Measurements from ENCODE around the gene DGKI.

Gene DGKI

GRCh38 chr7:137403353-137403695, 443.4 kb downstream of the DGKI start:
- Histone ChIP-seq H3K23ac (ENCODE audit: low read length in 2 of 2) (no peak overlapping the region), H2BK15ac (ENCODE audit: low read depth, poor library complexity, severe bottlenecking) (no peak overlapping the region), H2AFZ (ENCODE audit: low read depth, low read length) (no peak overlapping the region), H4K91ac (ENCODE audit: low read length) (no peak overlapping the region), H3K9me3 (ENCODE audit: control insufficient read depth, low read length) (no peaks in the 10 kb centered on the region), H3K4me1 (ENCODE audit: control insufficient read depth, insufficient read depth, low read depth, low read length) (peaks cover 4% of the 10 kb centered on the region), H3K4me2 (ENCODE audit: low read length, poor library complexity, severe bottlenecking) (peak overlapping the region; percentile 1), H3K36me3 (ENCODE audit: control insufficient read depth in 1 of 2, insufficient read depth in 2 of 2, low read depth in 1 of 2, low read length in 2 of 2) (peaks cover 0 to 6% of the 10 kb centered on the region in 2 experiments), H2BK12ac (ENCODE audit: low read length in 2 of 2) (no peak overlapping the region), H3K14ac (ENCODE audit: low read length in 2 of 2) (no peak overlapping the region), H3K4ac (ENCODE audit: low read depth in 1 of 2, low read length in 2 of 2) (no peak overlapping the region), H2BK120ac (ENCODE audit: low read depth, low read length) (no peak overlapping the region), H2AK5ac (ENCODE audit: low read length, severe bottlenecking) (no peak overlapping the region), H3K18ac (ENCODE audit: low read depth in 1 of 2, low read length in 2 of 2) (no peak overlapping the region), H3K4me3 (ENCODE audit: insufficient read depth in 1 of 2, low read depth in 1 of 2, low read length in 2 of 2) (no peak overlapping the region), H3K9ac (ENCODE audit: low read length) (no peak overlapping the region), H4K8ac (ENCODE audit: low read length) (no peak overlapping the region), H3K27ac (ENCODE audit: low read length, poor library complexity, severe bottlenecking) (no peak overlapping the region), H3K27me3 (ENCODE audit: control insufficient read depth in 1 of 2, insufficient read depth in 1 of 2, low read length in 2 of 2) (no peaks in the 10 kb centered on the region), H3K79me1 (replicated peaks; ENCODE audit: low read length, poor library complexity, severe bottlenecking) (no peaks in the 10 kb centered on the region), H2BK5ac (ENCODE audit: low read depth, low read length, poor library complexity, severe bottlenecking) (no peak overlapping the region)
- no peak for DNase-seq
- 93% methylated on average over 2 of the region's 2 CpGs for WGBS

GRCh38 chr7:137402536-137403352, 444.0 kb downstream of the DGKI start:
- Histone ChIP-seq H3K79me1 (replicated peaks; ENCODE audit: low read length, poor library complexity, severe bottlenecking) (no peaks in the 10 kb centered on the region), H2BK5ac (ENCODE audit: low read depth, low read length, poor library complexity, severe bottlenecking) (no peak overlapping the region), H3K4me1 (ENCODE audit: control insufficient read depth, insufficient read depth, low read depth, low read length) (peaks cover 4% of the 10 kb centered on the region), H3K14ac (ENCODE audit: low read length in 2 of 2) (no peak overlapping the region), H3K27me3 (ENCODE audit: control insufficient read depth in 1 of 2, insufficient read depth in 1 of 2, low read length in 2 of 2) (no peaks in the 10 kb centered on the region), H3K18ac (ENCODE audit: low read depth in 1 of 2, low read length in 2 of 2) (no peak overlapping the region), H2AK5ac (ENCODE audit: low read length, severe bottlenecking) (no peak overlapping the region), H3K23ac (ENCODE audit: low read length in 2 of 2) (no peak overlapping the region), H3K4me3 (ENCODE audit: insufficient read depth in 1 of 2, low read depth in 1 of 2, low read length in 2 of 2) (no peak overlapping the region), H3K4me2 (ENCODE audit: low read length, poor library complexity, severe bottlenecking) (peak overlapping the region; percentile 1), H3K9ac (ENCODE audit: low read length) (no peak overlapping the region), H4K91ac (ENCODE audit: low read length) (no peak overlapping the region), H2AFZ (ENCODE audit: low read depth, low read length) (no peak overlapping the region), H3K36me3 (ENCODE audit: control insufficient read depth in 1 of 2, insufficient read depth in 2 of 2, low read depth in 1 of 2, low read length in 2 of 2) (peaks cover 0 to 6% of the 10 kb centered on the region in 2 experiments), H3K4ac (ENCODE audit: low read depth in 1 of 2, low read length in 2 of 2) (no peak overlapping the region), H2BK120ac (ENCODE audit: low read depth, low read length) (no peak overlapping the region), H4K8ac (ENCODE audit: low read length) (no peak overlapping the region), H3K27ac (ENCODE audit: low read length, poor library complexity, severe bottlenecking) (no peak overlapping the region), H3K9me3 (ENCODE audit: control insufficient read depth, low read length) (no peaks in the 10 kb centered on the region), H2BK12ac (ENCODE audit: low read length in 2 of 2) (no peak overlapping the region), H2BK15ac (ENCODE audit: low read depth, poor library complexity, severe bottlenecking) (no peak overlapping the region)
- DNase-seq = no peak
- 69% methylated on average over 6 of the region's 10 CpGs for WGBS

GRCh38 chr7:137399827-137400823, 446.6 kb downstream of the DGKI start:
- Histone ChIP-seq H3K18ac (ENCODE audit: low read depth in 1 of 2, low read length in 2 of 2) (no peak overlapping the region), H3K23ac (ENCODE audit: low read length in 2 of 2) (no peak overlapping the region)
- 42% methylated on average over 6 of the region's 7 CpGs for WGBS

GRCh38 chr7:137396051-137396450, 450.7 kb downstream of the DGKI start:
- no peak overlapping the region for H4K91ac ChIP-seq (ENCODE audit: low read length)
- WGBS = 94% methylated on average over 3 of the region's 4 CpGs
- no peaks in the 10 kb centered on the region for H3K27me3 ChIP-seq (ENCODE audit: control insufficient read depth in 1 of 2, insufficient read depth in 1 of 2, low read length in 2 of 2)
- H2BK12ac ChIP-seq (ENCODE audit: low read length in 2 of 2) = no peak overlapping the region
- H2AK5ac ChIP-seq (ENCODE audit: low read length, severe bottlenecking) = no peak overlapping the region
- H3K23ac ChIP-seq (ENCODE audit: low read length in 2 of 2) = no peak overlapping the region
- peaks cover 0 to 16% of the 10 kb centered on the region in 2 experiments for H3K36me3 ChIP-seq (ENCODE audit: control insufficient read depth in 1 of 2, insufficient read depth in 2 of 2, low read depth in 1 of 2, low read length in 2 of 2)
- H3K4me1 ChIP-seq (ENCODE audit: control insufficient read depth, insufficient read depth, low read depth, low read length) = no peaks in the 10 kb centered on the region
- no peak overlapping the region for H3K4me2 ChIP-seq (ENCODE audit: low read length, poor library complexity, severe bottlenecking)
- no peak overlapping the region for H3K18ac ChIP-seq (ENCODE audit: low read depth in 1 of 2, low read length in 2 of 2)
- H3K27ac ChIP-seq (ENCODE audit: low read length, poor library complexity, severe bottlenecking) = no peak overlapping the region
- H3K9me3 ChIP-seq (ENCODE audit: control insufficient read depth, low read length) = no peaks in the 10 kb centered on the region
- H3K4ac ChIP-seq (ENCODE audit: low read depth in 1 of 2, low read length in 2 of 2) = no peak overlapping the region
- H4K8ac ChIP-seq (ENCODE audit: low read length) = no peak overlapping the region
- H2AFZ ChIP-seq (ENCODE audit: low read depth, low read length) = no peak overlapping the region
- H3K4me3 ChIP-seq (ENCODE audit: insufficient read depth in 1 of 2, low read depth in 1 of 2, low read length in 2 of 2) = no peak overlapping the region
- H3K79me1 ChIP-seq (replicated peaks; ENCODE audit: low read length, poor library complexity, severe bottlenecking) = no peaks in the 10 kb centered on the region
- H2BK15ac ChIP-seq (ENCODE audit: low read depth, poor library complexity, severe bottlenecking) = no peak overlapping the region
- H3K14ac ChIP-seq (ENCODE audit: low read length in 2 of 2) = no peak overlapping the region
- H2BK5ac ChIP-seq (ENCODE audit: low read depth, low read length, poor library complexity, severe bottlenecking) = no peak overlapping the region
- DNase-seq = no peak
- no peak overlapping the region for H2BK120ac ChIP-seq (ENCODE audit: low read depth, low read length)
- H3K9ac ChIP-seq (ENCODE audit: low read length) = no peak overlapping the region

More at GRCh38 chr7:137399827-137400823, 446.6 kb downstream of the DGKI start:
- Histone ChIP-seq H3K4me3 (ENCODE audit: insufficient read depth in 1 of 2, low read depth in 1 of 2, low read length in 2 of 2) (no peak overlapping the region), H2BK5ac (ENCODE audit: low read depth, low read length, poor library complexity, severe bottlenecking) (no peak overlapping the region), H4K91ac (ENCODE audit: low read length) (no peak overlapping the region), H3K79me1 (replicated peaks; ENCODE audit: low read length, poor library complexity, severe bottlenecking) (no peaks in the 10 kb centered on the region), H3K27me3 (ENCODE audit: control insufficient read depth in 1 of 2, insufficient read depth in 1 of 2, low read length in 2 of 2) (no peaks in the 10 kb centered on the region), H2AK5ac (ENCODE audit: low read length, severe bottlenecking) (no peak overlapping the region), H3K36me3 (ENCODE audit: control insufficient read depth in 1 of 2, insufficient read depth in 2 of 2, low read depth in 1 of 2, low read length in 2 of 2) (peaks cover 0 to 14% of the 10 kb centered on the region in 2 experiments), H2BK12ac (ENCODE audit: low read length in 2 of 2) (no peak overlapping the region), H4K8ac (ENCODE audit: low read length) (no peak overlapping the region), H2BK15ac (ENCODE audit: low read depth, poor library complexity, severe bottlenecking) (no peak overlapping the region), H3K9ac (ENCODE audit: low read length) (no peak overlapping the region), H3K4me2 (ENCODE audit: low read length, poor library complexity, severe bottlenecking) (no peak overlapping the region), H3K4me1 (ENCODE audit: control insufficient read depth, insufficient read depth, low read depth, low read length) (peaks cover 4% of the 10 kb centered on the region), H3K14ac (ENCODE audit: low read length in 2 of 2) (no peak overlapping the region), H3K9me3 (ENCODE audit: control insufficient read depth, low read length) (no peaks in the 10 kb centered on the region), H3K4ac (ENCODE audit: low read depth in 1 of 2, low read length in 2 of 2) (no peak overlapping the region), H2BK120ac (ENCODE audit: low read depth, low read length) (no peak overlapping the region), H3K27ac (ENCODE audit: low read length, poor library complexity, severe bottlenecking) (no peak overlapping the region), H2AFZ (ENCODE audit: low read depth, low read length) (no peak overlapping the region)
- DNase-seq = peak; percentile 59
